ENCODE results near the gene ACTR3. TPM values are rescaled to one million over a fixed set of nuclear protein-coding genes. Genes with fewer than 3 reads are reported as not detected.
"Not testable (repeated sequence)": the region's sequence is repeated elsewhere in the genome, so short reads cannot be mapped to it uniquely, and the experiment has no call there.

ACTR3 gene
- 100 to 1,000 TPM; 106 to 114 TPM for total RNA-seq
- 180 TPM for polyA plus RNA-seq (ENCODE audit: insufficient read depth, low read depth, low replicate concordance)
- long read RNA-seq, donor 1, full-length matches to known transcripts, result 35 of 54 reads
- long read RNA-seq, donor 1, partial matches to known transcripts, result 19 of 54 reads
- long read RNA-seq, donor 1, other reads (novel, unspliced or antisense), result 0 of 54 reads
- long read RNA-seq, donor 2, full-length matches to known transcripts, result 25 of 74 reads
- long read RNA-seq, donor 2, partial matches to known transcripts, result 49 of 74 reads
- long read RNA-seq, donor 2, other reads (novel, unspliced or antisense), result 0 of 74 reads

DNA sequence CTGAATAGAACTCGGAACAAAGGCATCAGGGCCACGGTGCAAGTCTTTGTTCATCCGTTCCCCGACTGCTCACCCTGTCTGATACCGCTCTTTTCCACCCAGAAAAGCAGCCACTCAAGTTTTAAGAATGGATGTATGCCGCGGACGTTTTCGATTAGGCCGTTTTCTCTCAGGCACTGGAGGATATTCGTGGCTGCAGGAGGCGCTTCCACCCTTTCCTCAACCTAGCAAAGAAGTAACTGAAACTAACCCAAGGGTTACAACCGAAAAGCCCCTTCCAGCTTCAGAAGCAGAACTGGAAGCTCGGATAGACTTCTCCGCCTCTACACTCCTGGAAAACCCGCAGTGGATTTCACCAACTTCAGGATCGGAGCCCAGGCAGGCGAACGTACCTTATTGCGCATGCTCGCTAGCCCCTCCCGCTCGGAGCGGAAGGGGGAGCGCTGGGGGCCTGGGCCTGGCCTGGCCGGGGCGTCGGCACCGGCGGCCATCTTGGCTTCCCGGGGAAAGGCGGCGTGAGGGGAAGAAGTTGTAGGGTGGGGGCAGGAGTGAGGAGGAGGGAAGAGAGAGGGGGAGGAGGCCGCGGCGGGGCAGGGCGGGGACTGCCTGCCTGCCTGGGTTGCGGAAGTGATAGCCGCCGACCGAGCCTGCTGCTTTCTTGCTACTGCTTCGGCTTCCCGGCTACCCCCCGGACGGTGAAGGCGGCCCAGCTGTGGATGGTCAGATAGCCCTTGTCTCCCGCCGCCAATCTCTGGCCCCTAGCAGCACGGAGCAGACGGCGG, at the start of gene ACTR3:
Gene ACTR3 (plus strand): TSS at position 619 of the 782 bp plus-strand sequence. CDS start 191 bp downstream, outside the sequence.
- H3K27ac ChIP-seq, result peak within 1 kb of the TSS; percentile 84 to 94
- peak; percentile 97 for DNase-seq
- H3K4me3 ChIP-seq, result peak within 1 kb of the TSS; percentile 81 to 94
- no peaks in the 10 kb centered on the region for H3K9me3 ChIP-seq
- peaks cover 45% of the 10 kb centered on the region for H3K4me1 ChIP-seq
- intact Hi-C loops (cut with DNase I; ENCODE audit: low total_unique reads), result loop anchor here (10.0 kb wide), 1 partner anchor 135 kb away; the partner anchor contains the start of gene SLC35F5
- no peaks in the 10 kb centered on the region for H3K27me3 ChIP-seq
- no peaks in the 10 kb centered on the region for H3K36me3 ChIP-seq (ENCODE audit: low read depth, missing control alignments)
- 0 to 1% methylated on average over 32 to 49 of the region's 51 CpGs for WGBS, 2 donors
- peak; percentile 68 for TF ChIP-seq POLR2A (IDR thresholded peaks at IDR 0.05)
- TF ChIP-seq, protein P1, sequence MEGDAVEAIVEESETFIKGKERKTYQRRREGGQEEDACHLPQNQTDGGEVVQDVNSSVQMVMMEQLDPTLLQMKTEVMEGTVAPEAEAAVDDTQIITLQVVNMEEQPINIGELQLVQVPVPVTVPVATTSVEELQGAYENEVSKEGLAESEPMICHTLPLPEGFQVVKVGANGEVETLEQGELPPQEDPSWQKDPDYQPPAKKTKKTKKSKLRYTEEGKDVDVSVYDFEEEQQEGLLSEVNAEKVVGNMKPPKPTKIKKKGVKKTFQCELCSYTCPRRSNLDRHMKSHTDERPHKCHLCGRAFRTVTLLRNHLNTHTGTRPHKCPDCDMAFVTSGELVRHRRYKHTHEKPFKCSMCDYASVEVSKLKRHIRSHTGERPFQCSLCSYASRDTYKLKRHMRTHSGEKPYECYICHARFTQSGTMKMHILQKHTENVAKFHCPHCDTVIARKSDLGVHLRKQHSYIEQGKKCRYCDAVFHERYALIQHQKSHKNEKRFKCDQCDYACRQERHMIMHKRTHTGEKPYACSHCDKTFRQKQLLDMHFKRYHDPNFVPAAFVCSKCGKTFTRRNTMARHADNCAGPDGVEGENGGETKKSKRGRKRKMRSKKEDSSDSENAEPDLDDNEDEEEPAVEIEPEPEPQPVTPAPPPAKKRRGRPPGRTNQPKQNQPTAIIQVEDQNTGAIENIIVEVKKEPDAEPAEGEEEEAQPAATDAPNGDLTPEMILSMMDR (IDR thresholded peaks at IDR 0.05), result no peak

DNA sequence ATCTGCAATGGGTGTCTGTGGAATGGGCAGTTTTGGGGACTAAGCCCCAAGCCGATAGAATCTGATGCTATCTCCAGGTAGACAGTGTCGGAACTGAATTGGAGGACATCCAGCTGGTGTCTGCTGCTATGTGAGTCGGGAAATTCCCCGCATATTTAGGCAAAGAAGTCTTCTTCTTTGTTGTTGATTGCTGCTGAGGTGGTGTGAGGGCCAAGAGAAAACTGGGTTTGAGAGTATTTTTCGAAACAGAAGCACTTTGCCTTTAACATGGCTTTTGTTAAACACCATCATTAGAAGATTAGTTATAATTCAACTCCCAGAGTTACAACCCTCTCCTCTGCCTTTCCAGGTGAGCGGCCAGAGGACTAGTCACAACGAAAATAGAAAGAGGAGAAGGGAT, 49.4 kb upstream of the ACTR3 start:
- TF ChIP-seq, protein P1 (IDR thresholded peaks at IDR 0.05), result no peak
- no peak for TF ChIP-seq POLR2A (IDR thresholded peaks at IDR 0.05)
- no peak for DNase-seq
- H3K9me3 ChIP-seq, result no peaks in the 10 kb centered on the region
- intact Hi-C loops (cut with DNase I; ENCODE audit: low total_unique reads), result no loop called here
- no peak overlapping the region for H3K27ac ChIP-seq
- 83 to 93% methylated on average over 7 of the region's 7 CpGs for WGBS, 2 donors
- no peak overlapping the region for H3K4me3 ChIP-seq
- no peaks in the 10 kb centered on the region for H3K4me1 ChIP-seq
- no peaks in the 10 kb centered on the region for H3K27me3 ChIP-seq
- no peaks in the 10 kb centered on the region for H3K36me3 ChIP-seq (ENCODE audit: low read depth, missing control alignments)

DNA sequence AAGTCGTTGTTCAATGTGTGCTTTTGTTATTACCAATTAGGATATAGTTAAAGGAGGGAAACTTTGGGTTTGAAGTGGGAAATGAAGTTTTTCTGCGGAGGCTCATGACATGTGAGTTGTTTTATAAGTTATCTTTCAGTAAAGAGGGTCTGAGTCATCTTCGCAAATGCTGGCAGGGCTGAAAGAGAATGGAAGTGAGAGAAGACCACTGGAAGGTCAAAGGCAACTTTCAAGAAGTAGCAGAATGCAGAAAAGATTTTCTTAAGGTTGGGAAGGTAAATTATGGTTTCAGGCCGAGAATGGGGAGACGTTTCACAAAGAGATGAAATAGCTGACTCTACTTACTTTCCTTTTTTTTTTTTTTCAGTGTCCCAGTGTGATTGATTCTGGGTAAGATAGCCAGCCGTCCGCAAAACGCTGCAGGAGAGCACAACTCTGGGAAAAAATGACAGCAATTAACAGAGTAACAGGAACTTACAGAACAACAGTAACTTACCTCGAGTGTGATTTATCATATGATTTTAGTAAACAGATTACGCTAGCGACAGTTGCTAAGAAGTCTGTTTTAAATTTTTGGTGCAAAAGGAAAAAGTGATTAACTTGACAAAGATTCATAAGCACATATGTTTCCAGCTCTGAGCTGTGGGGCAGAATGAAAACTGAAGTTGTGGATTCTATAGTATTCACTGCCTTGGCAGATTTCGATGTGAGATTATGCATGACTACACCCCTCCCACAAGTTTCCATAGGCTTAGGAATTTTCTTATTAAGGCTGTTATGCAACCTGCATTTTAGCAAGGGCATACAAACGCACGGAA, 46.8 kb upstream of the ACTR3 start:
- no peak overlapping the region for H3K27ac ChIP-seq
- intact Hi-C loops (cut with DNase I; ENCODE audit: low total_unique reads), result no loop called here
- WGBS, 2 donors, result 77 to 82% methylated on average over 14 of the region's 14 CpGs

DNA sequence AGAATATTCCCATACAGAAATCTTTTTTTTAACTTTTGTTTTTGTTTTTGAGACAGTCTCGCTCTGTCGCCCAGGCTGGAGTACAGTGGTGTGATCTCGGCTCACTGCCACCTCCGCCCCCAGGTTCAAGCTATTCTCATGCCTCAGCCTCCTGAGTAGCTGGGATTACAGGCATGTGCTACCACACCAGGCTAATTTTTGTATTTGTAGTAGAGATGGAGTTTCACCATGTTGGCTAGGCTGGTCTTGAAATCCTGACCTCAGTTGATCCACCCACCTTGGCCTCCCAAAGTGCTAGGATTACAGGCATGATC, 46.2 kb upstream of the ACTR3 start:
- H3K4me1 ChIP-seq; H3K4me3 ChIP-seq; DNase-seq; H3K36me3 ChIP-seq (ENCODE audit: low read depth, missing control alignments); H3K27me3 ChIP-seq; H3K27ac ChIP-seq; H3K9me3 ChIP-seq; intact Hi-C loops (cut with DNase I; ENCODE audit: low total_unique reads): not testable (repeated sequence)
- WGBS, 2 donors, result 88 to 91% methylated on average over 4 of the region's 4 CpGs

More for the DNA sequence above, 46.8 kb upstream of the ACTR3 start:
- Histone ChIP-seq H3K27me3 (no peaks in the 10 kb centered on the region), H3K9me3 (no peaks in the 10 kb centered on the region), H3K36me3 (ENCODE audit: low read depth, missing control alignments) (no peaks in the 10 kb centered on the region), H3K4me3 (no peak overlapping the region), H3K4me1 (no peaks in the 10 kb centered on the region)
- DNase-seq, result no peak
- TF ChIP-seq, protein P1 (IDR thresholded peaks at IDR 0.05), result no peak
- no peak for TF ChIP-seq POLR2A (IDR thresholded peaks at IDR 0.05)

DNA sequence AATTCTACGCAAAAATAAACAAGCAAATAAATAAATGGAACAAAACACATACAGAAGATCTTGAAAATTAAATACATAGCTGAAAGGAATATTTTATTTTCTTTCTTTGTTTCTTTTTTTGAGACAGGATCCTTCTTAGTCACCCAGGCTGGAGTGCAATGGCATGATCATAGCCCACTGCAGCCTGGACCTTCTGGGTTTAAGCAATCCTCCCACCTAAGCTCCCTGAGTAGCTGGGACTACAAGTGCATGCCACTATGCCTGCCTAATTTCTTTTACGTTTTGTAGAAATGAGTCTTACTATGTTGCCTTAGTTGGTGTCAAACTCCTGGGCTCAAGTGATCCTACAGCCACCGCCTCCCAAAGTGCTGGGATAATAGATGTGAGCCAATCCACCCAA, 44.6 kb upstream of the ACTR3 start:
- no peaks in the 10 kb centered on the region for H3K36me3 ChIP-seq (ENCODE audit: low read depth, missing control alignments)
- TF ChIP-seq, protein P1 (IDR thresholded peaks at IDR 0.05), result no peak
- TF ChIP-seq POLR2A (IDR thresholded peaks at IDR 0.05), result no peak

DNA sequence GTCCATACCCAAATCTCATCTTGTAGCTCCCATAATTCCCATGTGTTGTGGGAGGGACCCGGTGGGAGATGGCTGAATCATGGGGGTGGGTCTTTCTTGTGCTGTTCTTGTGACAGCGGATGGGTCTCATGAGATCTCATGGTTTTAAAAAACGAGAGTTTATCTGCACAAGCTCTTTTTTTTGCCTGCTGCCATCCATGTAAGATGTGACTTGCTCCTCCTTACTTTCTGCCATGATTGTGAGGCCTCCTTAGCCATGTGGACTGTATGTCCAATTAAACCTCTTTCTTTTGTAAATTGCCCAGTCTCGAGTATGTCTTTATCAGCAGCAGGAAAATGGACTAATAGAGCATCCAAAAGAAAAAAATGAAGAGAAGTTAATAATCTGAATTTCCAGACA, 44.1 kb upstream of the ACTR3 start:
- intact Hi-C loops (cut with DNase I; ENCODE audit: low total_unique reads); H3K9me3 ChIP-seq; H3K36me3 ChIP-seq (ENCODE audit: low read depth, missing control alignments); H3K4me1 ChIP-seq; H3K4me3 ChIP-seq; DNase-seq; H3K27me3 ChIP-seq; H3K27ac ChIP-seq: not testable (repeated sequence)
- WGBS, 2 donors, result 87 to 97% methylated on average over 4 of the region's 4 CpGs

More for the DNA sequence above, 44.6 kb upstream of the ACTR3 start:
- intact Hi-C loops (cut with DNase I; ENCODE audit: low total_unique reads), result no loop called here
- Histone ChIP-seq H3K9me3 (no peaks in the 10 kb centered on the region), H3K27me3 (no peaks in the 10 kb centered on the region), H3K4me3 (no peak overlapping the region), H3K4me1 (no peaks in the 10 kb centered on the region), H3K27ac (no peak overlapping the region)
- no peak for DNase-seq
- 67 to 83% methylated on average over 3 of the region's 3 CpGs for WGBS, 2 donors

Measured in testis (tissue), 5 donors.